H9 (cell line): Measurements from ENCODE around the gene SLC6A19. TPM values are rescaled to one million over a fixed set of nuclear protein-coding genes. Genes with fewer than 3 reads are reported as not detected.

Source experiments
- DNase-seq: peaks from one replicate; pipeline ENCODE4 v3.0.0-alpha.2; 2017
- H2AFZ ChIP-seq: one replicate; pipeline ENCODE4 v1.6.1; 2013; ENCODE audit warnings: mild to moderate bottlenecking, low read length, control low read depth, moderate library complexity
- H2AK5ac ChIP-seq: 2 replicates; pipeline ENCODE4 v1.6.1; 2013; ENCODE audit warnings: low read length, control low read depth, mixed read lengths; ENCODE audit not compliant: insufficient read length
- H2BK120ac ChIP-seq: one replicate; pipeline ENCODE4 v1.6.1; 2013; ENCODE audit warnings: low read depth, mild to moderate bottlenecking, low read length, control low read depth, inconsistent platforms; ENCODE audit not compliant: poor library complexity, severe bottlenecking
- H2BK12ac ChIP-seq: 2 replicates; pipeline ENCODE4 v1.6.1; 2013; ENCODE audit warnings: low read length, control low read depth, mixed read lengths, low read depth; ENCODE audit not compliant: insufficient read length
- H2BK15ac ChIP-seq: 2 replicates; pipeline ENCODE4 v1.6.1; 2013; ENCODE audit warnings: low read depth, low read length, control low read depth
- H2BK20ac ChIP-seq: one replicate; pipeline ENCODE4 v1.6.1; 2013; ENCODE audit warnings: low read depth, mild to moderate bottlenecking, low read length, control low read depth, inconsistent platforms; ENCODE audit not compliant: poor library complexity, severe bottlenecking
- H2BK5ac ChIP-seq: 2 replicates; pipeline ENCODE4 v1.6.1; 2013; ENCODE audit warnings: low read length, control low read depth, mixed read lengths; ENCODE audit not compliant: insufficient read length
- H3K14ac ChIP-seq: 2 replicates; pipeline ENCODE4 v1.6.1; 2013; ENCODE audit warnings: low read length, control low read depth; ENCODE audit not compliant: insufficient read depth
- H3K18ac ChIP-seq: 2 replicates; pipeline ENCODE4 v1.6.1; 2013; ENCODE audit warnings: low read depth, mild to moderate bottlenecking, mixed read lengths, low read length, control low read depth; ENCODE audit not compliant: insufficient read length
- H3K23ac ChIP-seq: 2 replicates; pipeline ENCODE4 v1.6.1; 2013; ENCODE audit warnings: low read length, control low read depth, mixed read lengths, low read depth; ENCODE audit not compliant: insufficient read length
- H3K23me2 ChIP-seq: 2 replicates; pipeline ENCODE4 v1.6.1; 2013; ENCODE audit warnings: low read depth, mild to moderate bottlenecking, mixed read lengths, low read length, control low read depth; ENCODE audit not compliant: insufficient read length, poor library complexity, severe bottlenecking
- H3K27ac ChIP-seq: 2 replicates; pipeline ENCODE4 v1.5.1; 2013; ENCODE audit warnings: low read length, control low read depth, mixed read lengths, low read depth; ENCODE audit not compliant: insufficient read length
- H3K27me3 ChIP-seq: 2 replicates; pipeline ENCODE4 v1.6.1; 2013; ENCODE audit warnings: low read length, control low read depth, inconsistent platforms; ENCODE audit not compliant: insufficient read depth
- H3K4ac ChIP-seq: 2 replicates; pipeline ENCODE4 v1.6.1; 2013; ENCODE audit warnings: low read depth, mild to moderate bottlenecking, control low read depth, inconsistent platforms, low read length, moderate library complexity
- H3K4me1 ChIP-seq: 2 replicates; pipeline ENCODE4 v1.6.1; 2013; ENCODE audit warnings: low read length, control low read depth, inconsistent platforms; ENCODE audit not compliant: insufficient read depth
- H3K4me2 ChIP-seq: 2 replicates; pipeline ENCODE4 v1.6.1; 2013; ENCODE audit warnings: low read length, control low read depth, mixed read lengths; ENCODE audit not compliant: insufficient read length, insufficient read depth
- H3K56ac ChIP-seq: 2 replicates; pipeline ENCODE4 v1.6.1; 2013; ENCODE audit warnings: low read depth, mild to moderate bottlenecking, mixed read lengths, low read length, control low read depth; ENCODE audit not compliant: insufficient read length
- H3K79me1 ChIP-seq: 2 replicates; pipeline ENCODE4 v1.6.1; 2013; ENCODE audit warnings: low read depth, mild to moderate bottlenecking, moderate library complexity, low read length, control low read depth, inconsistent platforms; ENCODE audit not compliant: insufficient read depth, poor library complexity, severe bottlenecking
- H3K79me2 ChIP-seq: 2 replicates; pipeline ENCODE4 v1.6.1; 2013; ENCODE audit warnings: low read length, control low read depth, inconsistent platforms; ENCODE audit not compliant: insufficient read depth
- H3K9ac ChIP-seq: 2 replicates; pipeline ENCODE4 v1.6.1; 2013; ENCODE audit warnings: low read length, control low read depth, mixed read lengths; ENCODE audit not compliant: insufficient read length; ENCODE audit errors: extremely low read depth
- H3K9me3 ChIP-seq: one replicate; pipeline ENCODE4 v1.6.1; 2013; ENCODE audit warnings: low read depth, low read length, inconsistent platforms; ENCODE audit not compliant: control insufficient read depth
- H3T11ph ChIP-seq: one replicate; pipeline ENCODE4 v1.6.1; 2013; ENCODE audit warnings: mild to moderate bottlenecking, low read length, control low read depth, inconsistent platforms
- H4K20me1 ChIP-seq: one replicate; pipeline ENCODE4 v1.6.1; 2013; ENCODE audit not compliant: control insufficient read depth, insufficient read length, insufficient read depth
- H4K5ac ChIP-seq: 2 replicates; pipeline ENCODE4 v1.6.1; 2013; ENCODE audit warnings: low read depth, mild to moderate bottlenecking, mixed read lengths, low read length, control low read depth; ENCODE audit not compliant: insufficient read length
- H4K8ac ChIP-seq: replicated peaks from 2 replicates; pipeline ENCODE4 v1.6.1; 2013; ENCODE audit warnings: low read length, control low read depth, mixed read lengths, low read depth; ENCODE audit not compliant: insufficient read length
- H4K91ac ChIP-seq: 2 replicates; pipeline ENCODE4 v1.6.1; 2013; ENCODE audit warnings: low read depth, mild to moderate bottlenecking, moderate library complexity, mixed read lengths, low read length, control low read depth; ENCODE audit not compliant: insufficient read length
- H3K27ac Mint-ChIP-seq, 3 experiments: 2 replicates in 2 of 3; 3 replicates in 1 of 3; pipeline ENCODE4 v1.8.0; 2020 to 2021; ENCODE audit warnings: mixed read lengths in 3 of 3, mild to moderate bottlenecking in 1 of 3, moderate library complexity in 1 of 3
- H3K27me3 Mint-ChIP-seq: 2 replicates; pipeline ENCODE4 v1.8.0; 2021; ENCODE audit warnings: low read depth, mild to moderate bottlenecking, moderate library complexity, mixed read lengths
- H3K36me3 Mint-ChIP-seq, 3 experiments: 2 replicates in 2 of 3; 3 replicates in 1 of 3; pipeline ENCODE4 v1.8.0; 2020 to 2021; ENCODE audit warnings: low read depth in 3 of 3, mixed read lengths in 3 of 3; ENCODE audit not compliant: insufficient read depth in 1 of 3
- H3K4me1 Mint-ChIP-seq, 2 experiments: 2 replicates each; pipeline ENCODE4 v1.8.0; 2020; ENCODE audit warnings: mixed read lengths in 2 of 2
- H3K4me3 Mint-ChIP-seq, 2 experiments: 2 replicates in 1 of 2; 3 replicates in 1 of 2; pipeline ENCODE4 v1.8.0; 2020 to 2021; ENCODE audit warnings: mild to moderate bottlenecking in 2 of 2, mixed read lengths in 2 of 2, moderate library complexity in 1 of 2
- H3K9me3 Mint-ChIP-seq, 2 experiments: 2 replicates in 1 of 2; 3 replicates in 1 of 2; pipeline ENCODE4 v1.8.0; 2020; ENCODE audit warnings: mild to moderate bottlenecking in 2 of 2, mixed read lengths in 2 of 2, moderate library complexity in 1 of 2
- WGBS: extraction: QIAGEN DNeasy Blood & Tissue Kit; methylation state at CpG from one replicate; pipeline ENCODE4 v1.1.7; 2013; ENCODE audit warnings: missing lambda C conversion rate, low lambda C conversion rate, mixed read lengths; ENCODE audit not compliant: insufficient read length; ENCODE audit errors: extremely low coverage; 5-methylcytosine and 5-hydroxymethylcytosine counted together
- total RNA-seq: library from RNA; stranded (reverse); gene quantifications from 2 replicates; pipeline ENCODE4 v1.2.1, GENCODE V29; 2021
- TF ChIP-seq, protein P1 (sequence below): fragments of 200-600 bp; sonication (generic); conservative IDR thresholded peaks from 3 replicates; pipeline ENCODE4 v1.8.0; 2021; ENCODE audit warnings: antibody characterized with exemption, mild to moderate bottlenecking

The SLC6A19 gene
- total RNA-seq, 1 experiment from 2014 or later, result not detected

- Histone ChIP-seq H3T11ph (no peak overlapping the region), H3K27ac (no peak overlapping the region), H3K23ac (no peak overlapping the region), H3K14ac (no peak overlapping the region), H2BK12ac (no peak overlapping the region), H4K20me1 (peaks cover 3% of the 10 kb centered on the region), H3K79me1 (no peaks in the 10 kb centered on the region), H4K91ac (no peak overlapping the region), H3K79me2 (no peaks in the 10 kb centered on the region), H3K56ac (no peak overlapping the region), H3K4me2 (no peak overlapping the region), H3K23me2 (no peaks in the 10 kb centered on the region), H2BK20ac (no peak overlapping the region), H3K4me1 (no peaks in the 10 kb centered on the region), H4K8ac (no peak overlapping the region), H2AK5ac (no peak overlapping the region), H2BK120ac (no peak overlapping the region), H2AFZ (no peak overlapping the region), H4K5ac (no peak overlapping the region), H3K4ac (no peak overlapping the region), H3K9me3 (no peaks in the 10 kb centered on the region), H3K27me3 (no peaks in the 10 kb centered on the region), H2BK15ac (no peak overlapping the region), H3K18ac (no peak overlapping the region), H2BK5ac (no peak overlapping the region), H3K9ac (no peak overlapping the region)
- Mint-ChIP-seq H3K9me3 (peaks cover 0 to 6% of the 10 kb centered on the region in 2 experiments; a peak in 3 of 5 replicates), H3K4me1 (peaks cover 3 to 6% of the 10 kb centered on the region in 2 experiments; a peak in 2 of 4 replicates), H3K36me3 (no peaks in the 10 kb centered on the region), H3K27ac (no peak overlapping the region), H3K4me3 (no peak overlapping the region), H3K27me3 (peaks cover 10% of the 10 kb centered on the region)
- TF ChIP-seq, protein P1, sequence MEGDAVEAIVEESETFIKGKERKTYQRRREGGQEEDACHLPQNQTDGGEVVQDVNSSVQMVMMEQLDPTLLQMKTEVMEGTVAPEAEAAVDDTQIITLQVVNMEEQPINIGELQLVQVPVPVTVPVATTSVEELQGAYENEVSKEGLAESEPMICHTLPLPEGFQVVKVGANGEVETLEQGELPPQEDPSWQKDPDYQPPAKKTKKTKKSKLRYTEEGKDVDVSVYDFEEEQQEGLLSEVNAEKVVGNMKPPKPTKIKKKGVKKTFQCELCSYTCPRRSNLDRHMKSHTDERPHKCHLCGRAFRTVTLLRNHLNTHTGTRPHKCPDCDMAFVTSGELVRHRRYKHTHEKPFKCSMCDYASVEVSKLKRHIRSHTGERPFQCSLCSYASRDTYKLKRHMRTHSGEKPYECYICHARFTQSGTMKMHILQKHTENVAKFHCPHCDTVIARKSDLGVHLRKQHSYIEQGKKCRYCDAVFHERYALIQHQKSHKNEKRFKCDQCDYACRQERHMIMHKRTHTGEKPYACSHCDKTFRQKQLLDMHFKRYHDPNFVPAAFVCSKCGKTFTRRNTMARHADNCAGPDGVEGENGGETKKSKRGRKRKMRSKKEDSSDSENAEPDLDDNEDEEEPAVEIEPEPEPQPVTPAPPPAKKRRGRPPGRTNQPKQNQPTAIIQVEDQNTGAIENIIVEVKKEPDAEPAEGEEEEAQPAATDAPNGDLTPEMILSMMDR, result no peak
- no CpG with 5 or more reads among the region's 38 CpGs for WGBS
- no peak for DNase-seq
These were observed 15.0 kb downstream of the SLC6A19 start for GRCh38 chr5:1216211-1216917.
